Activated T-helper 1 cell treated with anti-CD3 and anti-CD28 coated beads, Interleukin-2, amount 50 U/mL, for 16 hours (primary cell): ENCODE measurements around the gene HYDIN.
"Not testable (repeated sequence)": the region's sequence is repeated elsewhere in the genome, so short reads cannot be mapped to it uniquely, and the experiment has no call there.

Experiments
- DNase-seq, 2 donors: peaks; one replicate each; pipeline ENCODE4 v3.0.0-alpha.2; 2020; ENCODE audit warnings: low read depth in 1 of 2, low spot score in 1 of 2

The HYDIN gene

GRCh38 chr16:71009440-71010223, 220.9 kb downstream of the HYDIN start:
- DNase-seq, result not testable (repeated sequence)

DNA sequence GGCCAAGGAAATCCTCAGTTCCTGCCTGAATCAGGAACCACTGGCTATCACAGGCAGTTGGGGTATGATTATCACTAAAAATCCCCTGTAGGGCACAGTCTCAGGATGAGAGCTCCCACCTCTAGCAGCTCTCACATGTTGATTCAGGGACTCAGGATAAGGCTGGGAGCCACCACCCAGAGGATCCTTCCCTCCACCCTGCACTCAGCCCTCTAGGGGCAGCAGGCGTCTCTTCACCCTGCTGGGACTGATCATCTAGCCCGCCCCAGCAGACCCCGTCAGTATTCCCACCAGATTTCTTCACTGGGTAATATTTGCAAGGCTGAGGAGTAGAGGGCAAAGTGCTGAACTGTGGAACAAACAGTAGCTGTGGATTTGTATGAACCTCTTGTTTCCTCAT, 224.0 kb downstream of the HYDIN start:
- DNase-seq, result not testable (repeated sequence)

DNA sequence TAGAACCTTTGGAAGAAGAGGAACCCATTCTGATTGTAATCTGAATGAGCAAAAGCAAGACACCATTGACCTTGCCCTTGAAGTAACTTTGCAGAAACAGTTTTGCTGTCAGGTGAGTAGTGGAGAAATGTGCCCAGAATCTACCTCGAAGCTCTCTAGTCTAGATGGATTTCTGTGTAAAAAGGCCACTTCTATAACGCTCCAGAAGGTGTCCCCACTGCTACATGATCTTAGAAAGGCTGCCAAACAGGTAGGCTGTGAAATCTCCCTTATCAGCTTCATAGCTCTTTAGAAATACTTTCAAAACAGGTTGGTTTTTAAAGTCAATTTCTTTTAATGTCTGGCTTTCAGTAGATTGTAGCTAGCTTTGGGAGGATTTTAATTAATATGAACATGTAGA, 230.8 kb downstream of the HYDIN start:
- not testable (repeated sequence) for DNase-seq

DNA sequence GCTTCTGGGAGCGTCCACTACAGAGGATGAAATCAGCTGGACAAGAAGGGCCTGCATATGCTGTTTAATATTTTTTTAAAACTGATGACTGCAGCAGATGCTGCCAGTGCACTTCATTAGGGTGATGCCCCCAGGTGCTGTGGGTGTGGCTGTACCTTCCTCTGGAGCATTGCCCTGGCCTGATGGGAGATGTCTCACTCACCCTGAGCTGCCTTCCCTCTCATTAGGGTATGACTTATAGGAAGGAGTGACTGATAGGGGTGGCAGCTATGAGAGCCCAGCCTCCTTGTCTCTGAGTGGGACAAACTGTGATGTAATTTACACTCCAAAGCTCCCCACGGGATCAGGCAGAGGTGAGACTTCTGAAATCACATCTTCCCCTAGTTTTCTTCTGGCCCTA, 234.7 kb downstream of the HYDIN start:
- not testable (repeated sequence) for DNase-seq

DNA sequence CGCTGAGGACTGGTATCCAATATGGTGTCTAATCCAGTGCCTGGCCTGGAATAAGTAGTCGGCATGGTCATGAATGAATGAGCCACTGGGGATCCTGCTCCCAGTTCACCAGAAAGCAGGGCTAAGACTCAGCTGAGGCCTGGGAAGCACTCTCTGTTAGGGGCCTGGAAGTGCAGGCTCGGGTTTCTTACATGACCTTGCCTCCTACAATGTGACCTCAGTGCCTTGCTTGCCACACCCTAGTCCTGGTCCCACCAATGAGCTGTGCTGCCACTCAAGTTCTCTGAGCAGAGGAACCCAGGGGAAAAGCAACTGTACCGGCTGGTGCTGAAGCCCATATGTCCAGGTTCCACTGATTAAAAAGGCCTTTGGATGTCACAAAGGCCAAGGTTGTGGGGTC, 238.0 kb downstream of the HYDIN start:
- DNase-seq, result not testable (repeated sequence)

DNA sequence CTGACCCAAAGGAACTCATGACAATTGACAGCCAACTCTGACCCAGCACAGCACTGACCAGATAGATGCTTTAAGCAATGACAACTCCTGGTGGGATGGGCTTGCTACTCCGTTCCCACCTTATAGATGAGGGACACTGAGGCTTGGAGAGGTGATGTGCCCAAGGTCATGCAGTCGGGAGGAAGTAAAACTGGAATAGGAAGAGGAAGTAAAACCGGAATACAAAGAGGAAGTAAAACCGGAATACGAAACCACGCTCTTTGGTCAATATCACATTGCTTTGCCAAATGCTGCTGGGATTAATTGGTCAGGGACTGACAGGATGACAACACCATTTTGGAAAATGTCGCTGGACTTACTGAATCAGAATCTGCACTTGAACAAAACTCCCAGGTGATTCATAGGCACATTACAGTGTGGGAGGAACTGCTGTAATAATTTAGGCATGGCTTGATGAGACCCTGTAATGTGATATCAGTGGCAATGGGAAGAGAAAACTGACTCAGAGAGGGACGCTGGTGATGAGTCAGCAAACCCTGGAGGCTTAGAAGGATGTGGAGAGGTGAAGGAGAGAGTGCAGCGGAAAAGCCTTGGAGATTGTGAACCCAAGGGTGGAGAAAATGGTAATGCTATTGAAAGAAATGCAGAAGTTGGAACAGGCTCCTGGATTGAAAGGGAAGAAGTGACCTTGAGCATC, 243.4 kb downstream of the HYDIN start:
- not testable (repeated sequence) for DNase-seq

- not testable (repeated sequence) for DNase-seq
These were observed 245.8 kb downstream of the HYDIN start for GRCh38 chr16:70984675-70985074.

DNA sequence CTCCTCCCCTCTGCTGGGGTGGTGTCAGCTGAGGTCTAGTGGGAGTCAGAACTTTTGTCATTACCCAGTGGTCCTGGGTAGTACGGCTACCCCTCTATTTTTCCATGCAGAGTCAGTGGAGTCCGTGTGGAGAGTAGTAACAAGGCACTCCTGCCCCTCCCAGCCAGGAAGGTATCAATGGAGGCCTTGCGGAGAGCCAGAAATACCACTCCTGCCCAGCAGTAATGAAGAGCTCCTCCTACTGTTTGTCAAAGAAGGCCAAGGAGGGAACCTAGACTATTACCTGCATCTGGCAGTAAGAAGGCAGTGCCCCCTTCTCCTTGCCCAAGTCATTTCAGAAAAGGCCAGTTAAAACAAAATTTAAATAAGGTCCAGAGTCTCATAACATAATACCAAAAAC, 262.2 kb downstream of the HYDIN start:
- not testable (repeated sequence) for DNase-seq

DNA sequence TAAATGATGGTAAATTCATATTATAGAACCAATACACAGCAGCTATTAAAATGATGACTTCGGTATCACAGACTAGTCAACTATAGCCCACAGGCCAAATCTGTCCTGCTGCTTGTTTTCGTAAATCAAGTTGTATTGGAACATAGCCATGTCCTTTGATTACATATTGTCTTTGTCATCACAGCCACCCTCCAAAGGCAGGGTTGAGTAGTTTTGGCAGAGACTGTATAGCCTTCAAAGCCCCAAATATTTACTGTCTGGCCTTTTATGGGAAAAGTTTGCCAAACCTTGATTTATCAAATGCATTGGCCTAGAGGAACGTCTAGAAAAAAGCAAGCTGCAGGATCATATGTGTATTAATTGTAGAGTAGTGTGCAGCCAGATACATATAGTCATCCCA, 270.4 kb downstream of the HYDIN start:
- DNase-seq, result not testable (repeated sequence)

GRCh38 chr16:70954922-70955321, 275.6 kb downstream of the HYDIN start:
- DNase-seq, result not testable (repeated sequence)

DNA sequence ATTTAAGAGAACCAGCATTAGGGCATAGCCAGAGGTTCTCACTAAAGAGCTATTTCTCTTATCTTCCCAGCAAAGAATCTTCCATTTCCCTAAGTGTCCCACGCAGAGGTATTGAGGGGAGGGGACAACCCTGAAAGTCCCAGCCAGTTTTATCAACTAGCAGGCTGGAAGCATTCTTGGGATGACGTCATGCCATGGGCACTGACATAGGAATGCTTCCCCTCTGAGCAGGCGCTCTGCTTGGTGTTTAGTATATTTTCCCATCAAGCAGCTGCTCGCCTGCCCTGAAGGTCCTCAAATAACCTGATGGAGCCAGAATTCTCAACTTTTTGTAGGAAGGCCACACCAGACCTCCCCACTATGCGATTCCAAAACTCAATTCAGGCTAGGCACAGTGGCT, 276.7 kb downstream of the HYDIN start:
- not testable (repeated sequence) for DNase-seq

- not testable (repeated sequence) for DNase-seq
These were observed 287.0 kb downstream of the HYDIN start for GRCh38 chr16:70943551-70943950.

- not testable (repeated sequence) for DNase-seq
These were observed 290.7 kb downstream of the HYDIN start for GRCh38 chr16:70939690-70940359.

DNA sequence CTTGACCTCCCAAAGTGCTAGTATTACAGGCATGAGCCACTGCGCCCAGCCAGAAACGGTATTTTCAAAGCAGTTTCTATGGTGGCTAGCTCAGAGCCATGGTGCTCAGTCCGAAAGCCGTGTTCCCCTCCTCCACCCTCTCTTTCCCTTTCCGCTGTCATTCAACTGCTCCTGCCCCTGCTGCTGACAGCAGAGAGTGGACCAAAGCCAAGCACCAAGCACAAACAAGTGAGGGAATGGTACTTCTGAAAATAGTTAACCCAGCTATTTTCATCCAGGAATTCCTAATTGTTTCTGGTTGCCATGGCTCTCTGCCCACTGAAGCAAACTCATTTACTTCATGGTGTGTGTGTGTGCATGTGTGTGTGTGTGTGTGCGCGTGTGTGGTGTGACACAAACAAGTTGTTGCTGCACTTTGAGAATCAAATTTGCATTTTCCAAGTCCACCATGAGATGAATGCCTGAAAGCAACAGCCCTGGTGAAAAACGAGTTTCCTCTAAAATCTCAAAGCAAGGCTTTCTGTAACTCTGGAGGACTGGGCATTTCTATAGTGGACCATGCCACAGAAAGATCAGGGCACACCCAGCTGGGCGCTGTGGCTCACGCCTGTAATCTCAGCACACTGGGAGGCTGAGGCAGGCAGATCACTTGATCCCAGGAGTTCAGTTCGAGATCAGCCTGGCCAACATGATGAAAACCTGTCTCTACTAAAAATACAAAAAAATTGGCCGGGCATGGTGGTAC, 293.6 kb downstream of the HYDIN start:
- DNase-seq, result not testable (repeated sequence)

GRCh38 chr16:70935325-70935724, 295.2 kb downstream of the HYDIN start:
- not testable (repeated sequence) for DNase-seq

DNA sequence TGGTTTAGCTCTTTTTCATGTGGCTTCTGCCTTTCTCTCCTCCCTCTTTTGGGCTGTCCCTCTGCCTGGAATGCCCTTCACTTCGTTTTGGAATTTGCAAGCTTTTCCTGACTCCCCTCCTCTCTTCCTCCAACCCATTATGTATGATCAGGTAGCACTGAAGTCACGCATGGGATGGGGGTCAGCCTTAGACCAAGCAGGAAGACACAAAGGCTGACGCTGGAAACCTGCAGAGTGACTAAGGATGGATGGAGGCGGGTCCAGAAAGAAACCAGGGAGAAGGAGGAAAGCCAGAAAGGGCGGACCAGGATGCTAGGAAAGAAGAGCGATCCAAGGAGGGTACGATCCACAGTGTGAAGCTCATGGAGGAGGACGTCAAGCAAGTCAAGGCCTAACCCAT, 296.8 kb downstream of the HYDIN start:
- DNase-seq, result not testable (repeated sequence)

DNA sequence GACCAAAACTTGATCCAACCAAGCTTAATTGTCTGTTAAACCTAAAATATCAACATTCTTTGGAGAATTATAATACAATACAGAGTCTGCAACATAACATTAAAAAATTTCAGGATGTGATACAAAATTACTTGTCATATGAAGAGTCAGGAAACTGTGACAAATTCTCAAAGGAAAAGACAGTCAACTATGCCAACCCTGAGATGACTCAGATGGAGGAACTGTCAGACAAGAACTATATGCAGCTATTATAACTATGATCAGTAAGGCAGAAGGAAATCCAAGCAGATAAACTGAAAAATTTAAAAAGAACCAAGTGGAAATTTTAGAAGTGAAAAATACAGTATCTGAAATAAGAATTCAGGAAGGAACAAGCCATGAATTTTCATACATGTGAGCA, 299.8 kb downstream of the HYDIN start:
- DNase-seq, result not testable (repeated sequence)

DNA sequence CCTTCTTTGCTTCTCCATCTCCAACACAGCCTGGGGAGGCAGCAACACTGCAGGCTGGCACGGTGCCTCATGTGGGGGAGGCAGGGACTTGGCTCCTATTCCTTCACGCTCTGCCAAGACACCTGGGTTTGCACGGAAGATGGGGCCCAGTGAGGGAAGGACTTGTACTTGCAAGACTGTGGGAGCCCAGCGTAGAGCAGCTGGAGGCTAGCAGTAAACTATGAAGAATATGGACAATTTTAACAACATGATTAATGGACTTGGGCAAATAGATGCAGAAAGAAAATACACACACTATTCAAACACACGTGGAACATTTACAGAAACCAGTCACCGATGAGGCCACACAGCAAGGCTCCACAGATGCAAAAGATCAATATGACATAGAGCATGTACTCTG, 308.4 kb downstream of the HYDIN start:
- DNase-seq, result not testable (repeated sequence)

GRCh38 chr16:70920661-70921060, 309.9 kb downstream of the HYDIN start:
- DNase-seq, result not testable (repeated sequence)

GRCh38 chr16:70888208-70888607, 342.3 kb downstream of the HYDIN start:
- DNase-seq, result not testable (repeated sequence)

- not testable (repeated sequence) for DNase-seq
These were observed 345.9 kb downstream of the HYDIN start for GRCh38 chr16:70884652-70885051.
